ENCODE results near the gene RPS28.
"Not testable (repeated sequence)": the region's sequence is repeated elsewhere in the genome, so short reads cannot be mapped to it uniquely, and the experiment has no call there.

Gene RPS28

GRCh38 chr19:8352845-8353244 is 31.5 kb downstream of the RPS28 start:
- not testable (repeated sequence) for H3K36me3 ChIP-seq (ENCODE audit: insufficient read depth, low read length); H3K27ac ChIP-seq (ENCODE audit: low read depth, low read length); H3K4me3 ChIP-seq (ENCODE audit: low read depth in 1 of 2, low read length in 2 of 2); H3K4me1 ChIP-seq (ENCODE audit: insufficient read depth, low read length); H3K9ac ChIP-seq (ENCODE audit: low read length); H3K9me3 ChIP-seq (ENCODE audit: low read length); H3K27me3 ChIP-seq (ENCODE audit: control insufficient read depth in 1 of 2, insufficient read depth in 2 of 2, low read length in 2 of 2)

GRCh38 chr19:8355631-8356402 is 34.5 kb downstream of the RPS28 start:
- no peaks in the 10 kb centered on the region for H3K9me3 ChIP-seq (ENCODE audit: low read length)
- H3K9ac ChIP-seq (ENCODE audit: low read length): no peak overlapping the region
- no peaks in the 10 kb centered on the region for H3K4me1 ChIP-seq (ENCODE audit: insufficient read depth, low read length)
- H3K27me3 ChIP-seq (ENCODE audit: control insufficient read depth in 1 of 2, insufficient read depth in 2 of 2, low read length in 2 of 2): no peaks in the 10 kb centered on the region
- no peak overlapping the region for H3K27ac ChIP-seq (ENCODE audit: low read depth, low read length)
- H3K4me3 ChIP-seq (ENCODE audit: low read depth in 1 of 2, low read length in 2 of 2): no peak overlapping the region
- H3K36me3 ChIP-seq (ENCODE audit: insufficient read depth, low read length): no peaks in the 10 kb centered on the region

DNA sequence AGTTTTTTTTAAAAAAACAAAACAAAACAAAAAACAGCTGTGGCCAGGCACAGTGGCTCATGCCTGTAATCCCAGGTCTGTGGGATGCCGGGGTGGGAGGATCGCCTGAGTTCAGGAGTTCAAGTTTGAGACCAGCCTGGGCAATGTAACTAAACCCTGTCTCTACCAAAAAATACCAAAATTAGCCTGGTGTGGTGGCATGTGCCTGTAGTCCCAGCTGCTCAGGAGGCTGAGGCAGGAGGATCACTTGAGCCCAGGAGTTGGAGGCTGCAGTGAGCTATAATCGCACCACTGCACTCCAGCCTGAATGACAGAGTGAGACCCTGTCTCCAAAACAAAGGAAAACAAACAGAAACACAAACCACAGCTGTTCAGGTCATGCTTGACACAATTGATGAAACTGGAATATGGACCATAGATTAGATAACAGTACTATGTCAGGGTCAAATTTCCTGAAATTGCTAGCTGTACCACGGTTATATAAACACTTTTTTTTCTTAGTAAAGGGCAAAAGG is 35.8 kb downstream of the RPS28 start:
- Histone ChIP-seq H3K9ac (ENCODE audit: low read length) (no peak overlapping the region), H3K27ac (ENCODE audit: low read depth, low read length) (no peak overlapping the region), H3K4me1 (ENCODE audit: insufficient read depth, low read length) (peaks cover 4% of the 10 kb centered on the region), H3K36me3 (ENCODE audit: insufficient read depth, low read length) (no peaks in the 10 kb centered on the region), H3K4me3 (ENCODE audit: low read depth in 1 of 2, low read length in 2 of 2) (no peak overlapping the region), H3K9me3 (ENCODE audit: low read length) (no peaks in the 10 kb centered on the region), H3K27me3 (ENCODE audit: control insufficient read depth in 1 of 2, insufficient read depth in 2 of 2, low read length in 2 of 2) (no peaks in the 10 kb centered on the region)

DNA sequence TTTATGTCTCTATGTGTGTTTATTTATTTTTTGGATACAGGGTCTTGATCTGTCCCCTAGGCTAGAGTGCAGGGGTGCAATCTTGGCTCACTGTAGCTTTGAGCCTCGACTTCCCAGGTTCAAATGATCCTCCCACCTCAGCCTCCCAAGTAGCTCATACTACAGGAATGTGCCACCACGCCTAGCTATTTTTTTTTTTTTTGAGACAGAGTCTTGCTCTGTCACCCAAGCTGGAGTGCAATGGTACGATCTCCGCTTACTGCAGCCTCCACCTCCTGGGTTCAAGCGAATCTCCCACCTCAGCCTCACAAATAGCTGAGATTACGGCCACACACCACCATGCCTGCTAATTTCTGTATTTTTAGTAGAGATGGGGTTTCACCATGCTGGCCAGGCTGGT is 37.7 kb downstream of the RPS28 start:
- no peak overlapping the region for H3K27ac ChIP-seq (ENCODE audit: low read depth, low read length)
- no peaks in the 10 kb centered on the region for H3K9me3 ChIP-seq (ENCODE audit: low read length)
- H3K36me3 ChIP-seq (ENCODE audit: insufficient read depth, low read length): no peaks in the 10 kb centered on the region
- no peak overlapping the region for H3K4me3 ChIP-seq (ENCODE audit: low read depth in 1 of 2, low read length in 2 of 2)
- H3K27me3 ChIP-seq (ENCODE audit: control insufficient read depth in 1 of 2, insufficient read depth in 2 of 2, low read length in 2 of 2): no peaks in the 10 kb centered on the region
- H3K4me1 ChIP-seq (ENCODE audit: insufficient read depth, low read length): peaks cover 16% of the 10 kb centered on the region
- H3K9ac ChIP-seq (ENCODE audit: low read length): no peak overlapping the region

DNA sequence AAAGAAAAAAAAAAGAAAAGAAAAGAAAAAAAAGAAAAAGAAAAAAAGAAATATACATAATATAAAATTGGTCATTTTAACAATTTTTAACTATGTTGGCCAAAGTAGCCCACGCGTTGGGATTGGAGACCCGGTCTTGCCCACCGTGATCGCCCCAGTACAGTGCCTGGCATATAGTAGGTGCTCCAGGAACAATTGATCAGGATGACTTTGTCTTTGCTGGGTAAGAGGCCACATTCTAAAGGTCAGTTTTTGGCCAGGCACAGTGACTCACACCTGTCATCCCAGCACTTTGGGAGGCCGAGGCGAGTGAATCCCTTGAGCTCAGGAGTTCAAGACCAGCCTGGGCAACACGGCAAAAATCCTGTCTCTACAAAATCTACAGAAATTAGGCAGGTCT is 38.9 kb downstream of the RPS28 start:
- H3K9ac ChIP-seq (ENCODE audit: low read length): no peak overlapping the region
- H3K9me3 ChIP-seq (ENCODE audit: low read length): no peaks in the 10 kb centered on the region
- no peaks in the 10 kb centered on the region for H3K27me3 ChIP-seq (ENCODE audit: control insufficient read depth in 1 of 2, insufficient read depth in 2 of 2, low read length in 2 of 2)
- H3K4me1 ChIP-seq (ENCODE audit: insufficient read depth, low read length): peaks cover 16% of the 10 kb centered on the region
- no peak overlapping the region for H3K27ac ChIP-seq (ENCODE audit: low read depth, low read length)
- H3K4me3 ChIP-seq (ENCODE audit: low read depth in 1 of 2, low read length in 2 of 2): no peak overlapping the region
- H3K36me3 ChIP-seq (ENCODE audit: insufficient read depth, low read length): no peaks in the 10 kb centered on the region

- Histone ChIP-seq H3K27me3 (ENCODE audit: control insufficient read depth in 1 of 2, insufficient read depth in 2 of 2, low read length in 2 of 2) (no peaks in the 10 kb centered on the region), H3K9me3 (ENCODE audit: low read length) (no peaks in the 10 kb centered on the region), H3K4me1 (ENCODE audit: insufficient read depth, low read length) (peaks cover 28% of the 10 kb centered on the region), H3K4me3 (ENCODE audit: low read depth in 1 of 2, low read length in 2 of 2) (no peak overlapping the region), H3K9ac (ENCODE audit: low read length) (no peak overlapping the region), H3K36me3 (ENCODE audit: insufficient read depth, low read length) (no peaks in the 10 kb centered on the region), H3K27ac (ENCODE audit: low read depth, low read length) (peak overlapping the region; percentile 78)
Measured at GRCh38 chr19:8361921-8362793, 40.9 kb downstream of the RPS28 start.

DNA sequence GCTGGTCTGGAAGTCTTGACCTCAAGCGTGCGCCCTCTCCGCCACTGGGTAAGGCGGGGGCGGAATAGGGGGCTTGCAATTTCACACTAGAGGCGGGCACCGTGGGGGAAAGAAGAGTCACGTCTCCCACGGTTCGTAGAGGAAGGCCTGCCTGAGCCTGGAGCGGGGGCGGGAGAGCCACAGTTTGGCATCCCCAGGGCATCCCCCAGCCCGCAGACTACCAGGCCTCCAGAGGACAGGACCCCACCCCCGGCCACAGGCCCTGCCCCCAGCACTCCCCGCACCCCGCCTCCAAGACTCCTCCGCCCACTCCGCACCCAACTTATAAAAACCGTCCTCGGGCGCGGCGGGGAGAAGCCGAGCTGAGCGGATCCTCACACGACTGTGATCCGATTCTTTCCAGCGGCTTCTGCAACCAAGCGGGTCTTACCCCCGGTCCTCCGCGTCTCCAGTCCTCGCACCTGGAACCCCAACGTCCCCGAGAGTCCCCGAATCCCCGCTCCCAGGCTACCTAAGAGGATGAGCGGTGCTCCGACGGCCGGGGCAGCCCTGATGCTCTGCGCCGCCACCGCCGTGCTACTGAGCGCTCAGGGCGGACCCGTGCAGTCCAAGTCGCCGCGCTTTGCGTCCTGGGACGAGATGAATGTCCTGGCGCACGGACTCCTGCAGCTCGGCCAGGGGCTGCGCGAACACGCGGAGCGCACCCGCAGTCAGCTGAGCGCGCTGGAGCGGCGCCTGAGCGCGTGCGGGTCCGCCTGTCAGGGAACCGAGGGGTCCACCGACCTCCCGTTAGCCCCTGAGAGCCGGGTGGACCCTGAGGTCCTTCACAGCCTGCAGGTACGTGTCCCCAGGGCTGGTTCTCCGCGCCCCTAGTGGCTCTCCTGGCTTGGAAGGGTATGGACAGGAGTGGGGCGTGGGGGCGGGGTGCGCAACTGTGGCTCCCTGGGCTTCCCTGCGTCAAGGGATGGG is 42.8 kb downstream of the RPS28 start, which contains the start of gene ANGPTL4:
Gene ANGPTL4 (plus strand): TSS at position 353 of the 969 bp plus-strand sequence. CDS start 167 bp downstream, at position 520.
- H3K27ac ChIP-seq (ENCODE audit: low read depth, low read length): peak within 1 kb of the TSS; percentile 86
- peak within 1 kb of the TSS; percentile 71 to 81 for H3K4me3 ChIP-seq (ENCODE audit: low read depth in 1 of 2, low read length in 2 of 2)
- peaks cover 12% of the 10 kb centered on the region for H3K36me3 ChIP-seq (ENCODE audit: insufficient read depth, low read length)
- no peaks in the 10 kb centered on the region for H3K9me3 ChIP-seq (ENCODE audit: low read length)
- peak within 1 kb of the TSS; percentile 49 for H3K9ac ChIP-seq (ENCODE audit: low read length)
- H3K4me1 ChIP-seq (ENCODE audit: insufficient read depth, low read length): peaks cover 47% of the 10 kb centered on the region
- H3K27me3 ChIP-seq (ENCODE audit: control insufficient read depth in 1 of 2, insufficient read depth in 2 of 2, low read length in 2 of 2): no peaks in the 10 kb centered on the region

DNA sequence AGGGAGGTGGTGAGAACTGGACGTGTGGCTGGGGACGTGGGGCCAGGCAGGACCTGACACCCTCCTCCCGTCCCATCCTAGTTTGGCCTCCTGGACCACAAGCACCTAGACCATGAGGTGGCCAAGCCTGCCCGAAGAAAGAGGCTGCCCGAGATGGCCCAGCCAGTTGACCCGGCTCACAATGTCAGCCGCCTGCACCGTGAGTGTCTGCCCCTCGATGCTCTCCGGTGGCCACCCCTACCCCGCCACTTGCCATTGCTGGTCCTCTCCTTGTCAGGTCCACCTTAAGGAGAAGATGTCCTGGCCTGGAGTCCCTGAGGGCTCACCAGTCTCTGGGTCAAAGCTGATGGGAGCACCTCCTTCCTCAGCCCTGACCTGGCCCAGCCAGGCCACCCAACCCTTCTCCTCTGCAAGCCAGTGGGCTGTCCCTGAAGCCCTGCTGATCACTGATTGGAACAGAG is 44.9 kb downstream of the RPS28 start:
- no peaks in the 10 kb centered on the region for H3K27me3 ChIP-seq (ENCODE audit: control insufficient read depth in 1 of 2, insufficient read depth in 2 of 2, low read length in 2 of 2)
- peaks cover 47% of the 10 kb centered on the region for H3K4me1 ChIP-seq (ENCODE audit: insufficient read depth, low read length)
- no peaks in the 10 kb centered on the region for H3K9me3 ChIP-seq (ENCODE audit: low read length)
- peaks cover 19% of the 10 kb centered on the region for H3K36me3 ChIP-seq (ENCODE audit: insufficient read depth, low read length)
- no peak overlapping the region for H3K9ac ChIP-seq (ENCODE audit: low read length)
- H3K4me3 ChIP-seq (ENCODE audit: low read depth in 1 of 2, low read length in 2 of 2): no peak overlapping the region
- H3K27ac ChIP-seq (ENCODE audit: low read depth, low read length): no peak overlapping the region

DNA sequence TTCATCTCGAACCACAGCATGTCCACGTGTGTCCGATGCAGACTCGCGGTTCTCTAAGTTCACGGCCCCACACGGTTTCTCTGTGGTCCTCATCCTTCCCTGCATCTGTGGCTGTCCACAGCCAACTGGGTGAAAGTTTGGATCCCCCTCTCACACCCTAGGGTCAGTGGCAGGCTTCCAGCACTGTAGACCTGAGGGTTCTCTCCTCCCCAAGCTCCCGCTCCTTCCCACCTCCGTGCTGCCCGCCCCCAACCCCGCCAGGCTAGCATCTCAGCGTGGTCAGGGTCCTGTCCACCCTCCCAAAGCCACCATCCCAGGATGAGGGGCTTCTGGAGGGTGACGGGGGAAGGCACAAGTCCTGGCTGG is 45.6 kb downstream of the RPS28 start:
- Histone ChIP-seq H3K9ac (ENCODE audit: low read length) (peak overlapping the region; percentile 27), H3K4me1 (ENCODE audit: insufficient read depth, low read length) (peaks cover 44% of the 10 kb centered on the region), H3K9me3 (ENCODE audit: low read length) (no peaks in the 10 kb centered on the region), H3K27ac (ENCODE audit: low read depth, low read length) (peak overlapping the region; percentile 92), H3K27me3 (ENCODE audit: control insufficient read depth in 1 of 2, insufficient read depth in 2 of 2, low read length in 2 of 2) (no peaks in the 10 kb centered on the region), H3K36me3 (ENCODE audit: insufficient read depth, low read length) (peaks cover 19% of the 10 kb centered on the region), H3K4me3 (ENCODE audit: low read depth in 1 of 2, low read length in 2 of 2) (peak overlapping the region; percentile 50 to 54)

- Histone ChIP-seq H3K9me3 (ENCODE audit: low read length) (no peaks in the 10 kb centered on the region), H3K36me3 (ENCODE audit: insufficient read depth, low read length) (peaks cover 19% of the 10 kb centered on the region), H3K27ac (ENCODE audit: low read depth, low read length) (peak overlapping the region; percentile 92), H3K9ac (ENCODE audit: low read length) (peak overlapping the region; percentile 27), H3K27me3 (ENCODE audit: control insufficient read depth in 1 of 2, insufficient read depth in 2 of 2, low read length in 2 of 2) (no peaks in the 10 kb centered on the region), H3K4me1 (ENCODE audit: insufficient read depth, low read length) (peaks cover 40% of the 10 kb centered on the region), H3K4me3 (ENCODE audit: low read depth in 1 of 2, low read length in 2 of 2) (peak overlapping the region; percentile 50 to 54)
Measured at GRCh38 chr19:8367327-8368001, 46.2 kb downstream of the RPS28 start.

All from muscle layer of colon (tissue), 2 donors.